Neural cell (in vitro differentiated cells): ENCODE results near the gene TGFBR2. TPM values are rescaled to one million over a fixed set of nuclear protein-coding genes. Genes with fewer than 3 reads are reported as not detected.

Experiments used
- H2AFZ ChIP-seq: fragments of 200-600, 300-800 bp; sonication (generic), shearing (Covaris generic); 2 replicates; pipeline ENCODE4 v1.6.0; 2014; ENCODE audit warnings: low read depth, mild to moderate bottlenecking, antibody characterized with exemption, low read length, moderate library complexity
- H3F3A ChIP-seq: fragments of 200-600 bp; shearing (Covaris generic); 2 replicates; pipeline ENCODE4 v1.6.1; 2016; ENCODE audit warnings: mild to moderate bottlenecking, moderate library complexity, mixed read lengths, antibody characterized with exemption, low read length; ENCODE audit not compliant: insufficient read depth, poor library complexity, severe bottlenecking
- H3K27ac ChIP-seq: fragments of 200-600, 300-800 bp; sonication (generic), shearing (Covaris generic); 2 replicates; pipeline ENCODE4 v1.5.1; 2014; ENCODE audit warnings: mild to moderate bottlenecking, low read length, moderate library complexity
- H3K27me3 ChIP-seq: fragments of 300-800, 200-600 bp; sonication (generic), shearing (Covaris generic); 2 replicates; pipeline ENCODE4 v1.6.0; 2014; ENCODE audit warnings: mild to moderate bottlenecking, low read depth, low read length, moderate library complexity; ENCODE audit not compliant: insufficient read depth
- H3K36me3 ChIP-seq: fragments of 300-800, 200-600 bp; sonication (generic), shearing (Covaris generic); 2 replicates; pipeline ENCODE4 v1.5.1; 2014; ENCODE audit warnings: mild to moderate bottlenecking, antibody characterized with exemption, low read length, moderate library complexity; ENCODE audit not compliant: insufficient read depth
- H3K4me2 ChIP-seq: fragments of 300-800, 200-600 bp; sonication (generic), shearing (Covaris generic); 2 replicates; pipeline ENCODE4 v1.6.0; 2014; ENCODE audit warnings: mild to moderate bottlenecking, low read length
- H3K4me3 ChIP-seq: fragments of 300-800, 200-600 bp; sonication (generic), shearing (Covaris generic); 2 replicates; pipeline ENCODE4 v1.5.1; 2014; ENCODE audit warnings: mild to moderate bottlenecking, low read length, moderate library complexity
- H3K79me2 ChIP-seq: fragments of 200-600 bp; shearing (Covaris generic); replicated peaks from 2 replicates; pipeline ENCODE4 v1.6.0; 2014; ENCODE audit warnings: mild to moderate bottlenecking, low read length, moderate library complexity; ENCODE audit not compliant: insufficient read depth
- H3K9ac ChIP-seq: fragments of 300-800, 200-600 bp; sonication (generic), shearing (Covaris generic); 2 replicates; pipeline ENCODE4 v1.6.1; 2016; ENCODE audit warnings: mild to moderate bottlenecking, low read length, mixed read lengths
- H3K9me2 ChIP-seq: fragments of 200-600 bp; shearing (Covaris generic); 2 replicates; pipeline ENCODE4 v1.6.1; 2016; ENCODE audit warnings: mild to moderate bottlenecking, low read length, mixed read lengths; ENCODE audit not compliant: insufficient read depth
- H3K9me3 ChIP-seq: fragments of 200-600, 300-800 bp; sonication (generic), shearing (Covaris generic); 2 replicates; pipeline ENCODE4 v1.6.1; 2016; ENCODE audit warnings: mild to moderate bottlenecking, mixed run types, low read length, moderate library complexity, mixed read lengths
- H4K20me1 ChIP-seq: fragments of 200-600 bp; shearing (Covaris generic); 2 replicates; pipeline ENCODE4 v1.6.1; 2016; ENCODE audit warnings: mild to moderate bottlenecking, mixed run types; ENCODE audit not compliant: insufficient read depth
- CTCF ChIP-seq: fragments of 450-650 bp; IDR thresholded peaks from 2 replicates; pipeline ENCODE4 v1.5.1; 2014; ENCODE audit warnings: antibody characterized with exemption, mild to moderate bottlenecking, moderate library complexity; ENCODE audit not compliant: poor library complexity, severe bottlenecking
- EP300 ChIP-seq: fragments of 450-650 bp; conservative IDR thresholded peaks from 2 replicates; pipeline ENCODE4 v1.6.1; 2014; ENCODE audit warnings: antibody characterized with exemption, mild to moderate bottlenecking, moderate library complexity; ENCODE audit not compliant: poor library complexity, severe bottlenecking
- EZH2 ChIP-seq: fragments of 200-600, 300-800 bp; shearing (Covaris generic), sonication (generic); IDR thresholded peaks from 2 replicates; pipeline ENCODE4 v1.6.1; 2014; ENCODE audit warnings: antibody characterized with exemption, low read length, borderline replicate concordance, mild to moderate bottlenecking; ENCODE audit not compliant: insufficient read depth, poor library complexity, severe bottlenecking
- MXI1 ChIP-seq: fragments of 450-650 bp; conservative IDR thresholded peaks from 2 replicates; pipeline ENCODE4 v1.6.1; 2014; ENCODE audit warnings: antibody characterized with exemption, mild to moderate bottlenecking; ENCODE audit not compliant: poor library complexity, severe bottlenecking
- POLR2AphosphoS5 ChIP-seq: IDR thresholded peaks from 2 replicates; pipeline ENCODE4 v1.6.1; 2012
- RAD21 ChIP-seq: fragments of 450-650 bp; conservative IDR thresholded peaks from 2 replicates; pipeline ENCODE4 v1.6.1; 2014; ENCODE audit warnings: antibody characterized with exemption, mild to moderate bottlenecking, moderate library complexity
- REST ChIP-seq: IDR thresholded peaks from 2 replicates; pipeline ENCODE4 v1.6.1; 2012; ENCODE audit warnings: borderline replicate concordance
- SMC3 ChIP-seq: fragments of 450-650 bp; conservative IDR thresholded peaks from 2 replicates; pipeline ENCODE4 v1.6.1; 2014; ENCODE audit warnings: antibody characterized with exemption, mild to moderate bottlenecking, moderate library complexity; ENCODE audit not compliant: poor library complexity
- TAF1 ChIP-seq: IDR thresholded peaks from 2 replicates; pipeline ENCODE4 v1.6.1; 2012; ENCODE audit warnings: low read depth
- polyA plus RNA-seq: library from polyadenylated mRNA; depleted of rRNA; stranded (reverse); fragments of >200 nt; gene quantifications from 2 replicates; pipeline ENCODE4 v1.2.3, GENCODE V29; 2014

The TGFBR2 gene
- polyA plus RNA-seq, 1 donor from 2014 or later = not detected

- Histone ChIP-seq H3K4me2 (no peak overlapping the region), H3K9me2 (no peaks in the 10 kb centered on the region), H4K20me1 (no peaks in the 10 kb centered on the region), H2AFZ (no peak overlapping the region), H3K36me3 (no peaks in the 10 kb centered on the region), H3F3A (no peaks in the 10 kb centered on the region), H3K4me3 (no peak overlapping the region), H3K9me3 (no peaks in the 10 kb centered on the region), H3K27me3 (no peaks in the 10 kb centered on the region), H3K27ac (no peak overlapping the region), H3K9ac (no peak overlapping the region), H3K79me2 (no peaks in the 10 kb centered on the region)
- TF ChIP-seq MXI1 (no peak), CTCF (no peak), EP300 (no peak), POLR2AphosphoS5 (no peak), SMC3 (no peak), TAF1 (no peak), RAD21 (no peak), REST (no peak), EZH2 (no peak)
These were observed 36.5 kb downstream of the TGFBR2 start for GRCh38 chr3:30642849-30643361.

- no peaks in the 10 kb centered on the region for H3K36me3 ChIP-seq
- H3K27me3 ChIP-seq = no peaks in the 10 kb centered on the region
- no peak for TF ChIP-seq REST
- no peak for TF ChIP-seq EZH2
- no peak for TF ChIP-seq MXI1
- no peak for TF ChIP-seq CTCF
- TF ChIP-seq TAF1 = no peak
- no peak for TF ChIP-seq SMC3
- no peak for TF ChIP-seq RAD21
- no peaks in the 10 kb centered on the region for H3K9me3 ChIP-seq
- H3F3A ChIP-seq = no peaks in the 10 kb centered on the region
- no peaks in the 10 kb centered on the region for H4K20me1 ChIP-seq
- no peak overlapping the region for H2AFZ ChIP-seq
- H3K4me3 ChIP-seq = no peak overlapping the region
- H3K9me2 ChIP-seq = no peaks in the 10 kb centered on the region
- no peak overlapping the region for H3K27ac ChIP-seq
- no peaks in the 10 kb centered on the region for H3K79me2 ChIP-seq
- H3K9ac ChIP-seq = no peak overlapping the region
- H3K4me2 ChIP-seq = no peak overlapping the region
These were observed 37.5 kb downstream of the TGFBR2 start for GRCh38 chr3:30643763-30644462.
